Uterus (tissue), 2 donors: ENCODE results near the gene MAN2A1.

Source experiments
- CTCF ChIP-seq, 4 experiments: fragments of 200-600 bp in 2 of 4; fragments of 450-650 bp in 2 of 4; sonication (generic) in 2 of 4; IDR thresholded peaks; one replicate each; pipeline ENCODE4 v1.5.1; 2016 to 2019; ENCODE audit warnings: antibody characterized with exemption in 4 of 4, mild to moderate bottlenecking in 2 of 4, moderate library complexity in 1 of 4
- POLR2A ChIP-seq, 2 donors: fragments of 450-650 bp; IDR thresholded peaks; one replicate each; pipeline ENCODE4 v1.6.1; 2016; ENCODE audit warnings: antibody characterized with exemption in 2 of 2, mild to moderate bottlenecking in 1 of 2, moderate library complexity in 1 of 2

GRCh38 chr5:109690242-109690974, 681 bp downstream of the MAN2A1 start:
- TF ChIP-seq CTCF (IDR thresholded peaks at IDR 0.05): no peak
- TF ChIP-seq POLR2A (IDR thresholded peaks at IDR 0.05): no peak
